ENCODE measurements around the gene SMAD6.

The SMAD6 gene

GRCh38 chr15:66735909-66736305 is 33.9 kb downstream of the SMAD6 start:
- TF ChIP-seq CTCF (IDR thresholded peaks at IDR 0.05; ENCODE audit: low read depth, low read length), result no peak

GRCh38 chr15:66737243-66738010 is 35.4 kb downstream of the SMAD6 start:
- Histone ChIP-seq H3K27me3 (no peaks in the 10 kb centered on the region), H3K9me3 (no peaks in the 10 kb centered on the region), H3K36me3 (peaks cover 19% of the 10 kb centered on the region), H3K4me1 (0 out of 2 replicates have a peak, but pooled peaks cover 3% of the 10 kb centered on the region), H3K4me3 (ENCODE audit: low read depth, low read length) (no peak overlapping the region)
- DNase-seq, result no peak
- TF ChIP-seq CTCF (IDR thresholded peaks at IDR 0.05; ENCODE audit: low read depth, low read length), result no peak

More at GRCh38 chr15:66735909-66736305, 33.9 kb downstream of the SMAD6 start:
- peaks cover 6% of the 10 kb centered on the region; the same call in 1 of the 2 replicates for H3K4me1 ChIP-seq
- no peaks in the 10 kb centered on the region for H3K27me3 ChIP-seq
- DNase-seq, result no peak
- H3K36me3 ChIP-seq, result peaks cover 15% of the 10 kb centered on the region
- no peak overlapping the region for H3K4me3 ChIP-seq (ENCODE audit: low read depth, low read length)
- H3K9me3 ChIP-seq, result no peaks in the 10 kb centered on the region

GRCh38 chr15:66738116-66738515 is 36.1 kb downstream of the SMAD6 start:
- no peak for TF ChIP-seq CTCF (IDR thresholded peaks at IDR 0.05; ENCODE audit: low read depth, low read length)
- no peaks in the 10 kb centered on the region for H3K9me3 ChIP-seq
- no peak overlapping the region for H3K4me3 ChIP-seq (ENCODE audit: low read depth, low read length)
- peaks cover 26% of the 10 kb centered on the region for H3K36me3 ChIP-seq
- no peaks in the 10 kb centered on the region for H3K27me3 ChIP-seq
- DNase-seq, result no peak
- 0 out of 2 replicates have a peak, but pooled peaks cover 3% of the 10 kb centered on the region for H3K4me1 ChIP-seq

- H3K4me3 ChIP-seq (ENCODE audit: low read depth, low read length), result no peak overlapping the region
These were observed 36.6 kb downstream of the SMAD6 start for GRCh38 chr15:66738595-66738994.

GRCh38 chr15:66739287-66739686 is 37.3 kb downstream of the SMAD6 start:
- Histone ChIP-seq H3K4me3 (ENCODE audit: low read depth, low read length) (no peak overlapping the region), H3K27me3 (no peaks in the 10 kb centered on the region), H3K9me3 (no peaks in the 10 kb centered on the region), H3K4me1 (0 out of 2 replicates have a peak, but pooled peaks cover 3% of the 10 kb centered on the region), H3K36me3 (peaks cover 31% of the 10 kb centered on the region)
- no peak for DNase-seq
- TF ChIP-seq CTCF (IDR thresholded peaks at IDR 0.05; ENCODE audit: low read depth, low read length), result no peak

More at GRCh38 chr15:66738595-66738994, 36.6 kb downstream of the SMAD6 start:
- no peak for DNase-seq
- TF ChIP-seq CTCF (IDR thresholded peaks at IDR 0.05; ENCODE audit: low read depth, low read length), result no peak
- Histone ChIP-seq H3K9me3 (no peaks in the 10 kb centered on the region), H3K4me1 (0 out of 2 replicates have a peak, but pooled peaks cover 3% of the 10 kb centered on the region), H3K36me3 (peaks cover 28% of the 10 kb centered on the region), H3K27me3 (no peaks in the 10 kb centered on the region)

GRCh38 chr15:66740802-66741201 is 38.8 kb downstream of the SMAD6 start:
- Histone ChIP-seq H3K4me3 (ENCODE audit: low read depth, low read length) (no peak overlapping the region), H3K36me3 (peaks cover 28% of the 10 kb centered on the region), H3K27me3 (no peaks in the 10 kb centered on the region), H3K9me3 (no peaks in the 10 kb centered on the region), H3K4me1 (no peaks in the 10 kb centered on the region)
- TF ChIP-seq CTCF (IDR thresholded peaks at IDR 0.05; ENCODE audit: low read depth, low read length), result no peak
- DNase-seq, result no peak

Measured in BE2C (cell line).